Measurements from ENCODE around the gene FRS2. TPM values are rescaled to one million over a fixed set of nuclear protein-coding genes. Genes with fewer than 3 reads are reported as not detected.

The FRS2 gene
- total and polyA plus RNA-seq, 2 donors (not counting 1 experiment from before 2014, with no cell fraction given), result 11.3 to 33.7 TPM

DNA sequence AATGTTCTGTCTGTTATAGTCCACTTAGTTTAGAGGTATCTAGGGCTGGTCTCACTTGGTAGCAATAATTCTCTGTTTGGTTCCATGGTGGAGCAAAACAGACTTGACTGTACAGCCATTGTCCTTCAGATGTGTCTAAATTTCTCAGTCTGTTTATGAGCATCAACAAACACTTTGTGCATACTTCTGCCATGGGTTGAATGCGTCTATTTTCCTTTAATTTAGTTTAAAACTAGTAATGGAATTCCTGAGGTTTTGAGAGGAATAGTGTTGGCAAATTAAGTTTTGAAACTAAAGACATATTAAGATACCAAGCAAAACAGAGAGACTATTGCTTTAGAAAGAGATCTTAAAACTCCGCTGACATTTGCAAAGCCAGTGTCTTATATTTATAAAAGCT is 22.6 kb downstream of the FRS2 start:
- peaks cover 20% of the 10 kb centered on the region for H3K4me1 Mint-ChIP-seq
- POLR2A ChIA-PET, result no interaction called here
- H3K4me3 Mint-ChIP-seq, result no peak overlapping the region
- ATAC-seq (ENCODE audit: low read depth), result no peak
- H3K27ac Mint-ChIP-seq, result no peak overlapping the region
- Histone ChIP-seq H2AFZ (ENCODE audit: insufficient read depth, low read depth, low read length, poor library complexity, severe bottlenecking) (no peak overlapping the region), H3K4me2 (replicated peaks; ENCODE audit: low read depth, low read length, poor library complexity, severe bottlenecking) (no peak overlapping the region), H3K4me1 (ENCODE audit: control insufficient read depth in 2 of 2, insufficient read depth in 2 of 2, low read length in 2 of 2) (peaks cover 9% of the 10 kb centered on the region in 2 donors), H3K27me3 (replicated peaks in 1 of 4; ENCODE audit: control extremely low read depth in 1 of 4, control insufficient read depth in 3 of 4, insufficient read depth in 4 of 4, low read length in 3 of 4) (no peaks in the 10 kb centered on the region), H3K9me3 (ENCODE audit: control extremely low read depth in 1 of 3, control insufficient read depth in 2 of 3, insufficient read depth in 1 of 3, low read length in 2 of 3) (peaks cover 1 to 11% (median 2%) of the 10 kb centered on the region in 3 donors), H3K9ac (ENCODE audit: low read length) (no peak overlapping the region), H3K27ac (ENCODE audit: low read length in 2 of 2) (no peak overlapping the region), H3K79me2 (ENCODE audit: control insufficient read depth, insufficient read depth, low read length) (peaks cover 98% of the 10 kb centered on the region), H4K20me1 (ENCODE audit: control insufficient read depth, insufficient read depth, low read length, poor library complexity, severe bottlenecking) (peaks cover 37% of the 10 kb centered on the region), H3K4me3 (ENCODE audit: control extremely low read depth in 1 of 5, extremely low read depth in 1 of 5, insufficient read depth in 1 of 5, low read depth in 2 of 5, low read length in 4 of 5) (no peak overlapping the region), H3K36me3 (replicated peaks in 1 of 2; ENCODE audit: control extremely low read depth in 1 of 2, control insufficient read depth in 1 of 2, extremely low read depth in 1 of 2, insufficient read depth in 2 of 2, low read length in 1 of 2) (peaks cover 2 to 4% of the 10 kb centered on the region in 2 experiments)
- no peak for DNase-seq
- no peak for TF ChIP-seq EZH2 (IDR thresholded peaks at IDR 0.05; ENCODE audit: borderline replicate concordance, insufficient read depth, low read depth, low read length, poor library complexity, severe bottlenecking)
- TF ChIP-seq, protein P1, sequence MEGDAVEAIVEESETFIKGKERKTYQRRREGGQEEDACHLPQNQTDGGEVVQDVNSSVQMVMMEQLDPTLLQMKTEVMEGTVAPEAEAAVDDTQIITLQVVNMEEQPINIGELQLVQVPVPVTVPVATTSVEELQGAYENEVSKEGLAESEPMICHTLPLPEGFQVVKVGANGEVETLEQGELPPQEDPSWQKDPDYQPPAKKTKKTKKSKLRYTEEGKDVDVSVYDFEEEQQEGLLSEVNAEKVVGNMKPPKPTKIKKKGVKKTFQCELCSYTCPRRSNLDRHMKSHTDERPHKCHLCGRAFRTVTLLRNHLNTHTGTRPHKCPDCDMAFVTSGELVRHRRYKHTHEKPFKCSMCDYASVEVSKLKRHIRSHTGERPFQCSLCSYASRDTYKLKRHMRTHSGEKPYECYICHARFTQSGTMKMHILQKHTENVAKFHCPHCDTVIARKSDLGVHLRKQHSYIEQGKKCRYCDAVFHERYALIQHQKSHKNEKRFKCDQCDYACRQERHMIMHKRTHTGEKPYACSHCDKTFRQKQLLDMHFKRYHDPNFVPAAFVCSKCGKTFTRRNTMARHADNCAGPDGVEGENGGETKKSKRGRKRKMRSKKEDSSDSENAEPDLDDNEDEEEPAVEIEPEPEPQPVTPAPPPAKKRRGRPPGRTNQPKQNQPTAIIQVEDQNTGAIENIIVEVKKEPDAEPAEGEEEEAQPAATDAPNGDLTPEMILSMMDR (IDR thresholded peaks at IDR 0.05), result no peak
- CTCF ChIA-PET, result interaction anchor here (1.2 to 1.5 kb wide), 2 partner anchors 13 to 815 kb away, joined by 3 to 5 read pairs; no protein-coding TSS in a partner anchor
- H3K27me3 Mint-ChIP-seq, result no peaks in the 10 kb centered on the region
- intact Hi-C loops (cut with micrococcal nuclease), result no loop called here
- WGBS (ENCODE audit: insufficient coverage), result no CpG with 5 or more reads among the region's 2 CpGs
- H3K9me3 Mint-ChIP-seq (ENCODE audit: insufficient read depth), result peaks cover under 1% of the 10 kb centered on the region

DNA sequence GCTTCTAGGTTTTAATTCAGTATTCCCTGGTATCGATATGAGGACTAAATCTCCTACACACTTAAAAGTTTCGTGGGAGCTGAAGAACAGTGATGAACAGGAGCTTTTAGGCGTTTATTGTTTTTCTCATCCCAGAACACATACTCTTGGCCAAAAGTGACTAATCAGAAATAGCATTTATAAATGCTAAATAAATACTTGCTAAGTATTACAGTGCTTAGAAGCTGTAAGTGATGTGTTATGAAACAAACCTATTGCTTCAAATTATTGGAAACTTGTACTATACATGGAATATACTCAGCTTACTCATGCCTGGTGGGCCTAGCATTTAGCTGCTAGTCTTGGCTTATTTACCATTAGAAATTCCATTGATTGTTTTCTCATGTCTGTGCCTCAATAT is 24.9 kb downstream of the FRS2 start:
- WGBS (ENCODE audit: insufficient coverage), result no CpG with 5 or more reads among the region's 3 CpGs
- no peaks in the 10 kb centered on the region for H3K9me3 Mint-ChIP-seq (ENCODE audit: insufficient read depth)
- ATAC-seq (ENCODE audit: low read depth), result no peak

More for the DNA sequence above, 24.9 kb downstream of the FRS2 start:
- H3K4me3 Mint-ChIP-seq, result no peak overlapping the region
- no peak overlapping the region for H2AFZ ChIP-seq (ENCODE audit: insufficient read depth, low read depth, low read length, poor library complexity, severe bottlenecking)
- peaks cover 0 to 4% of the 10 kb centered on the region in 2 experiments for H3K36me3 ChIP-seq (replicated peaks in 1 of 2; ENCODE audit: control extremely low read depth in 1 of 2, control insufficient read depth in 1 of 2, extremely low read depth in 1 of 2, insufficient read depth in 2 of 2, low read length in 1 of 2)
- H3K4me3 ChIP-seq (ENCODE audit: control extremely low read depth in 1 of 5, extremely low read depth in 1 of 5, insufficient read depth in 1 of 5, low read depth in 2 of 5, low read length in 4 of 5), result no peak overlapping the region
- no peak overlapping the region for H3K9ac ChIP-seq (ENCODE audit: low read length)
- H3K27ac Mint-ChIP-seq, result no peak overlapping the region
- H3K27ac ChIP-seq (ENCODE audit: low read length in 2 of 2), result no peak overlapping the region
- H3K4me2 ChIP-seq (replicated peaks; ENCODE audit: low read depth, low read length, poor library complexity, severe bottlenecking), result no peak overlapping the region
- no peaks in the 10 kb centered on the region for H3K27me3 ChIP-seq (replicated peaks in 1 of 4; ENCODE audit: control extremely low read depth in 1 of 4, control insufficient read depth in 3 of 4, insufficient read depth in 4 of 4, low read length in 3 of 4)
- CTCF ChIA-PET, result interaction anchor here (1.1 kb wide), 1 partner anchor 352 kb away, joined by 3 read pairs; no protein-coding TSS in a partner anchor
- peaks cover 99% of the 10 kb centered on the region for H3K79me2 ChIP-seq (ENCODE audit: control insufficient read depth, insufficient read depth, low read length)
- POLR2A ChIA-PET, result no interaction called here
- peaks cover 18 to 19% of the 10 kb centered on the region in 2 donors for H3K4me1 ChIP-seq (ENCODE audit: control insufficient read depth in 2 of 2, insufficient read depth in 2 of 2, low read length in 2 of 2)
- H4K20me1 ChIP-seq (ENCODE audit: control insufficient read depth, insufficient read depth, low read length, poor library complexity, severe bottlenecking), result peaks cover 36% of the 10 kb centered on the region
- H3K27me3 Mint-ChIP-seq, result no peaks in the 10 kb centered on the region
- no peak for DNase-seq
- TF ChIP-seq, protein P1 (IDR thresholded peaks at IDR 0.05), result no peak
- no peak for TF ChIP-seq EZH2 (IDR thresholded peaks at IDR 0.05; ENCODE audit: borderline replicate concordance, insufficient read depth, low read depth, low read length, poor library complexity, severe bottlenecking)
- intact Hi-C loops (cut with micrococcal nuclease), result no loop called here
- peaks cover 34% of the 10 kb centered on the region for H3K4me1 Mint-ChIP-seq
- peaks cover 0 to 11% (median 2%) of the 10 kb centered on the region in 3 donors for H3K9me3 ChIP-seq (ENCODE audit: control extremely low read depth in 1 of 3, control insufficient read depth in 2 of 3, insufficient read depth in 1 of 3, low read length in 2 of 3)
